Measurements from ENCODE around the gene HOOK1. TPM values are rescaled to one million over a fixed set of nuclear protein-coding genes. Genes with fewer than 3 reads are reported as not detected.

HOOK1 gene
- total RNA-seq, 2 donors from 2014 or later = 17.1 to 20.5 TPM

DNA sequence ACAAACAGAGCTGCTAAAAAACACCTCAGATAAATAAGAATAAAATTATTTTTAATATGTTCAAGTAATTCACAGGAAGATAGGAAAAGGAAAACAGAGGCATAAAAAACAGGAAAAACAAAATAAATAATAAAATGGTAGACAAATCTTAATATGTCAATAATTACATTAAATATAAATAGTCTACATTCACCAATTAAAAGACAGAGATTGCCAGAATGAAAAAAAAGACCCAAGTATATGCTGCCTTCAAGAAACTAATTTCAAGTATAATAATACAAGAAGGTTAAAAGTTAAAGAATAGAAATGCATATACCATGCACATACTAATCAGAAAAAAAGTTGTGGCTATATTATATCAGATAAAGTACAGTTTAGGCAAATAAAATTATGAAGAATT, 109.9 kb downstream of the HOOK1 start:
- ATAC-seq = no peak
- Histone ChIP-seq H3K4me1 (peaks cover 11% of the 10 kb centered on the region), H3K36me3 (replicated peaks in 1 of 2; ENCODE audit: insufficient read depth in 1 of 2, low read depth in 2 of 2) (no peaks in the 10 kb centered on the region), H3K27ac (no peak overlapping the region), H3K27me3 (peaks cover 0 to 5% of the 10 kb centered on the region in 2 donors), H3K9me3 (no peaks in the 10 kb centered on the region), H3K4me3 (no peak overlapping the region)
- TF ChIP-seq, protein P1, sequence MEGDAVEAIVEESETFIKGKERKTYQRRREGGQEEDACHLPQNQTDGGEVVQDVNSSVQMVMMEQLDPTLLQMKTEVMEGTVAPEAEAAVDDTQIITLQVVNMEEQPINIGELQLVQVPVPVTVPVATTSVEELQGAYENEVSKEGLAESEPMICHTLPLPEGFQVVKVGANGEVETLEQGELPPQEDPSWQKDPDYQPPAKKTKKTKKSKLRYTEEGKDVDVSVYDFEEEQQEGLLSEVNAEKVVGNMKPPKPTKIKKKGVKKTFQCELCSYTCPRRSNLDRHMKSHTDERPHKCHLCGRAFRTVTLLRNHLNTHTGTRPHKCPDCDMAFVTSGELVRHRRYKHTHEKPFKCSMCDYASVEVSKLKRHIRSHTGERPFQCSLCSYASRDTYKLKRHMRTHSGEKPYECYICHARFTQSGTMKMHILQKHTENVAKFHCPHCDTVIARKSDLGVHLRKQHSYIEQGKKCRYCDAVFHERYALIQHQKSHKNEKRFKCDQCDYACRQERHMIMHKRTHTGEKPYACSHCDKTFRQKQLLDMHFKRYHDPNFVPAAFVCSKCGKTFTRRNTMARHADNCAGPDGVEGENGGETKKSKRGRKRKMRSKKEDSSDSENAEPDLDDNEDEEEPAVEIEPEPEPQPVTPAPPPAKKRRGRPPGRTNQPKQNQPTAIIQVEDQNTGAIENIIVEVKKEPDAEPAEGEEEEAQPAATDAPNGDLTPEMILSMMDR (IDR thresholded peaks at IDR 0.05) = no peak
- no peak for TF ChIP-seq POLR2A (IDR thresholded peaks at IDR 0.05)
- DNase-seq = no peak
- intact Hi-C loops (cut with DNase I) = no loop called here

Other genes with a start within 250 kb of the HOOK1 start
- gene CYP2J2, start 111.8 kb downstream of the HOOK1 start, total RNA-seq = 1 to 10 TPM; 2.3 to 4.9 TPM